HG02623 (cell line): ENCODE results near the gene PLCB1.

Experiments
- ATAC-seq: cut with Tn5 transposase; IDR thresholded peaks from one replicate; pipeline ENCODE4 v1.9.1; 2021; ENCODE audit warnings: moderate library complexity; ENCODE audit not compliant: unreplicated experiment

Gene PLCB1

DNA sequence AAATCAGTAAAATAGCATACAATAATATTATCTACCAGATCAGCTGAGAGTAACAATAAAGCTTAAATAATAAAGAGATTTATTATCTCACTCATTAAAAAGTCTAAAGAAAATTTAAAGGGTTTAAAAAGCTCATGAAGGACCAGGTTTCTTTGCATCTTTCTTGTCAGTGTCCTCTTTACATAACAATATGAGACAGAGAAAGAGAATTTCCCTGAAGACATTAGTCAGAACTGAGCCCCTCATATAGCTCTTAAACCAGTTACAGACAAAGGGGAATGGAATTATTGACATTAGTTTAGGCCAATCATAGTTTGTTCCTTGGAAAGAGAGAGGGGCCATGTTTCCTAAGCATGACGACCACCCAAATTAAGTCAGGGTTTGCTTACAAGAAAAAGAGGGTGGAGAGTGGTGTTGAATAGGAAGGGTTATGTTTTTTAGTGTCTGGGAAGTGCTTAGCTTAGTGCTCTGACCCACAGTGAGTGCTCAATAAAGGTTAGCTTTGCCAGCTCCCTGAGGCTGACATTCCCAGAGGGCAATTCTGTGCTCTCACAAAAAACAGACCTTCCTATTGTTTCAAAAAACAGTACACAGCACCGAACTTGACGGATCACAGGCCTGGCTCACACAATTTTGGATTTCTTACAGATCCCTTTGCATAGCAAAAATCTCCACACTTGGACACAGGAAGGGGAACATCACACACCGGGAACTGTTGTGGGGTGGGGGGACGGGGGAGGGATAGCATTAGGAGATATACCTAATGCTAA, 3.6 kb upstream of the PLCB1 start:
- no peak for ATAC-seq

DNA sequence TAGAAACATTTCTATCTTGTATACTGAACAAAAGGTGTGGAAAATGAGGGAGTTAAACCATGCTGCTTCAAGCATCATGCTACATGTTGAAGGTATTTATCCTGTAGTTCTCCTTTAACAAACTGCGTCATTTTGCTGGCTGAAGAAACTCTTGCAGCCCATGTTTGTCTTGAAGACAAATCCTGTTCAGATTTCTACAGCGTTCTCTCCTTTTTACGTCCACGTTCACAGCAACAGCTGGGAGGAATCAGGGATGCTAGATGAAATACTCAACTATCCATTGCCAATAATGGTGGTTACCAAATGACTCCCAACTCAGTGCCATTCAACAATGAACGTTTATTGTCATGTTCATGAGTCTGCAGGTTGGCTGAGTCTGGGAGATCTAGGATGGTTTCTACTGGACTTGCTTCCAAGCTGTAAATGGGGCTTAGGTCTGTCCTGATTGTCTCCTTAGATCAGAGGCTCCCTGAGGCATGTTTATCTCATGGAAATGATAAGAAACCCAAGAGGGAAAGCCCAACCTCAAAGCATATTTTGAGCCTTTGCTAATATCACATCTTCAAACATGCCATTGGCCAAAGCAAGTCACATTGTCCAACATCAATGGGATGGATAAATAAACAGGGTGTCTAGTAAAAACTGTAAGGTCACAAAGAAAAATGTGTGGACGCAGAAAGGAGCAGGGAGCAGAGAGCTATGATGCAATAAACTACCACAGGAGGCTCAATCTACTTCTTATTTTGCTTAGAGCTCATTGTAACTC, 2.7 kb upstream of the PLCB1 start:
- ATAC-seq, result no peak

DNA sequence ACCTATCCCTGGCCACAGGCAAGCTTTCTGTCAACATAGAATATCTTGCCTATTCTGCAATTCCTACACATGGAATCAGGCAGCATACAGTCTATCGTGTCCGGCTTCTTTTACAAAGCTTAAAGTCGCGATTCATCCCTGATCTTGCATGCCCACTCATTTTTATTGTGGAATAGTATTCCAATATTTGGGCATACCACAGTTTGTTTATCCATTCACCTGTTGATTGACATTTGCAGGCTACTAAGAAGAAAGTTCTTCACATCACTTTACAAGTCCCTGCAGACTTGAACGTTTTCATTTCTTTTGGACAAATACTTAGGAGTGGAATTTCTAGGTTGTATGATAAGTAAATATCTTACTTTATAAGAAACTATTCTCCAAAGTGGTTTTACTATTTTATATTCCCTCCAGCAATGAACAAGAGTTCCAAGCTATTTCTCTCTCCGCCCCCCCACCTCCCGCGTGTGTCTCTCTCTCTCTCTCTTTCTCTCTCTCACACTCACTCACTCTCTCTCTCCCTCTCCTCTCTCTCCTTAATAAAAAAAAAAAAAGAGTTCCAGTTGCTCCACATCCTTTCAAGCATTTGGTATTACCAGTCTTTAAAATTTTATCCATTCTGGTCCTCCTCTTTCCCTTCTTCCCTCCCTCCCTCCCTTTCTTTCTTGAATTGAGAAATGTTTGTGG, 1.1 kb upstream of the PLCB1 start:
- ATAC-seq, result no peak

DNA sequence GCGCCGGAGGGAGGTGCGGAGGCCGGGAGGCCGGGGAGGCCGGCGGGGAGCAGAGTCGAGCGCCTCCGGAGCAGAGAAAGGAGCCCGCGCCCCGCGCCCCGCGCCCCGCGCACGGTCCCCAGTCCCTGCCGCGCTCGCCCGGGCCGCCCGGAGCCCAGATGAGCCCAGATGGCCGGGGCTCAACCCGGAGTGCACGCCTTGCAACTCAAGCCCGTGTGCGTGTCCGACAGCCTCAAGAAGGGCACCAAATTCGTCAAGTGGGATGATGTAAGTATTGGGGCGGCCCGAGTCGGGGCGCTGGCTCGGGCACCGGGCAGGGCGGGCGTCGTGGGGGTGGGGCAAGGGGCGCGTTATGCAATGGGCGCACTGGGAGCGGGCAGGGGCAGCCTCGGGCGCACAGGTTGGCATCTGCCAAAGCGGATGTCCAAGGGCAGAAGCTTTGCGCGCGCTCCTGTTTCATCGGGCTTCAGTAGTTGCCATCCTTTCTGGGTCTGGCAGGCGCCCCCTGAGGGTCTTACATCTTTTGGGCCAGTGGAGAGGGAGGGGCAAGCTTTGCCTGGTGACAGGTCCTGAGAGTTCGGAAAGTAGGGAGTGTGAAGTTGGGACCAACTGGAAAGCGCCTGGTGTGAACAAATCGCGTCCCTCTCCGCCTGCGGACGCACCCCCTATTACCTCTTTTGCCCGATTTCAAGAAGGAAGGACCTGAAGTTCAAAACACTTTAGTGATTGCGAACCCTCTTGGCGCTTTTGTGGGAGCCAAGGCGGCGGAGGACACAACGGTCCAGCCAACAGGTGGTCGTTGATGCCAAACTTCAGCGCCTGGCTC, 631 bp downstream of the PLCB1 start:
- ATAC-seq, result no peak

DNA sequence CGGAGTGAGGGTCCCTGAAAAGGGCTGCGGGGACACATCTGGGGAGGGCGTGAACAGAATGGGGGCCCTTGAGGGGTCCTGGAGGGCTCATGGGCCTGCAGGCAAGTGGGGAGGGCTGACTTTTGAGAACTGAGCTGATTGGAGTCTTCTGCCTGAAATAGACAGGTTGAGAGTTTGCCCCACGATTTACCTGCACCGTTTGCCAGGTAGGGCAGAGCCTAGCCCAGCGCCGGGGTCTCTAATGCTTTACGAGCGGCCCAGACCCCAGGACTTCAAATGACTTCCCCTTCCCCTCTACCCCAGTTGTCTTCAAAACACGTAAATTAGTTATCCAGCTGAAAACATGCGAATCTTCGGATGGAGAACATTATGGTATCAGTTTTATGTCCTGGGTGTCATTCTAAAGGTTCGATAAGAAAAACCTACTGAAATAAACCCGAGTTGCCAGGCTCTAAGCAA, 1.3 kb downstream of the PLCB1 start:
- no peak for ATAC-seq

DNA sequence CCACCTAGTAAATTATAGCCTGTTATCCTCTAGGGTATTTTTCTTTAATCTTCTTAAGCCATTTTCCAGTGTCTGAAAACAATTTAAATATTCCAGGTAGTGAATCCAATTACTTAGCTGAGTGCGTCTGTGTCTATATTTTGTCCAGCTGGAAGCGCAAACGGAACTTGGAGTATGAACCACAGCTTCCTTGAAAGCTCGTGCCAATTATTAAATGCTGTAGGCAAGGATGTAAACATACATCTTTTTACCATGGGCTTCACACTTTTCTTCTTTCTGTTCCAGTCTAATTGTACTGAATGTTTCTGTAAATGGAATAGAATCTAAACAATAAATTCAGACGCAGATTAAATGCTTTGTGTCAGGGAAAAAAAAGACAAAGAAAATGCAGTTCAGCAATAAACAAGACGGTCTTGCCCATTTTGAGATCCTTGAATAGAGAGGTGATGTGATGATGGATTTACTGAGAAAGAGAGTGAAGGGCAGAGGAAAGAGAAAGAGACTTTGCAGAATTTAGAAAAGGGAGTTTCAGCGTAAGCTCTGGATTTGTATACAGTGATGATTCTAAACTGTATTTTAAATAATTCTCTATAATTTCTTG, 1.9 kb downstream of the PLCB1 start:
- ATAC-seq, result no peak

DNA sequence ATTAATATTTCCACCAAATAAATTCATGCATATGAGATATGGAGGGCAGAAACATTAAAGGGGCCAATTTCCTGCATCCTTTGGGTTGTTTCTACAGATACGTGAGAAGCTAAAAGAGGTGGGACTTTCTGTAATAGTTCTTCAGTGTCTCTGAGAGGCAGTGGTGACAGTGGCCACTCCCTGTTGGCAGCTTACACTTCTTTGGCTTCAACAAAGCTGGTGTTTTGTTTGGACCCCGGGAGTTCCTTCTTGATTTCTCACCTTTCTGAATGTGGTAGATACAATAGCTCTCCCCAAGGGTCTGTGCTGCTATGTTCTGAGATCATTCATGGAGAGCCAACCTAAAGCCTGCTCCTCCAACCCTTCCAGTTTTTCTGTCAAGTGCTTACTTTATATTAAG, 7.8 kb downstream of the PLCB1 start:
- ATAC-seq, result no peak

DNA sequence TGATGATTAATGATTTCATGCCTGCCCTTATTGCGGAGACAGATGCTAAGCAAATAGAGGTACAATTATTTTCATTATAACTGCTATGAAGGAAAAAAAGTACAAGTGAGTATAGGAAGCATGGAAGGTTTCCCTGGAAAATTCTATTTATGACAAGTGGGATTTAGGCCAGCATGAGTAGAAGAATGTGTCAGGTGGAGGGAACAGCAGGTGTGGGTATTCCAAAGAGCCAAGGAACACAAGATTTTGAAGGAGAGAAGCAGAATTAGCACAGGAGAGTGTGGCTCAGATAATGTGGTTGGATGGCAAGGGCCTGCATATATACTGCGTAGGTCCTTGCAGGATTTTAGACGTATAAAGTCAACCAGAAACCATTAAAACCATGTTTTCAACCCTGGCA, 11.4 kb downstream of the PLCB1 start:
- ATAC-seq, result no peak

DNA sequence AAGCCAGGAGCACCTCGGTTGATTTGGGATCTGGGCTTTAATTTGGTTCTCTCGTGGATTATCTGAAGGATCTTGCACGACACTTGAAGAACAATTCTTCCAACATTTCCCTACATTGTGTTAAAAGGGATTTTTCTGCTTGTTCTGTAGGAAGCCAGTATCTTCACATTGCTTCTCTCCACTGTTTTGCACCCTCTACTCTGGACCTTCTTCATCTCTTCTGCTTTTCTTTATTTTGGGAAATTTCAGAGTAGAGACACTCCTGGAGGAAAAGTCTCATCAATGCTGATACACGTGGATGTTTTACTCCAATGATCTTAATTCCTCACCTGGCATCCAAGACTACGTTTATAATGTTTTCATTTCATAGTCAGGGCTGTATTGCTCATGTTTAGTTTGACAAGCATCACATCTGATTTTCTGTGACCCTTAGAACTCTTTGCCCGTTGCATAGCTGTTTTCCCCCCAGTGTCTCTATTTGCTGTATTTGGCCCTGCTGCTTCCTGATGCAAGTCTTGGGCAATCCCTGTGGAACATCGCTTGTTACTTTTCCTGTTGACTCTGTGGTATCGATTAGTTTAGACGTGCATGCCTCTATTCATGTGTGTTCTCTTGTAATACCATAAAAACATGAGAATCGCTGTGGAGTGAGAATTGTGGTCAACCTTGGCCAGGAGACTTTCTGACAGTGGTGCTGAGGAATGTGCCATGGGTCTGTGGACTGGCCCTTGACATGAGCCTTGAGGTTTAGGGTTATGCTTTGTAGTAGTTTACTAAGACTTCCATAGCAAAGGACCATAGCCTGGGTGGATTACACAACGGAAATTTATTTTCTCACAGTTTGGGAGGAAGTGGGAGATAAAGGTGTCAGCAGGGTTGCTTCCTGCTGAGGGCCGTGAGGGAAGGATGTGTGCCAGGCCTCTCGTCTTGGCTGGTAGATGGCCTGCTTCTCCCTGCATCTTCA, 12.5 kb downstream of the PLCB1 start:
- no peak for ATAC-seq

DNA sequence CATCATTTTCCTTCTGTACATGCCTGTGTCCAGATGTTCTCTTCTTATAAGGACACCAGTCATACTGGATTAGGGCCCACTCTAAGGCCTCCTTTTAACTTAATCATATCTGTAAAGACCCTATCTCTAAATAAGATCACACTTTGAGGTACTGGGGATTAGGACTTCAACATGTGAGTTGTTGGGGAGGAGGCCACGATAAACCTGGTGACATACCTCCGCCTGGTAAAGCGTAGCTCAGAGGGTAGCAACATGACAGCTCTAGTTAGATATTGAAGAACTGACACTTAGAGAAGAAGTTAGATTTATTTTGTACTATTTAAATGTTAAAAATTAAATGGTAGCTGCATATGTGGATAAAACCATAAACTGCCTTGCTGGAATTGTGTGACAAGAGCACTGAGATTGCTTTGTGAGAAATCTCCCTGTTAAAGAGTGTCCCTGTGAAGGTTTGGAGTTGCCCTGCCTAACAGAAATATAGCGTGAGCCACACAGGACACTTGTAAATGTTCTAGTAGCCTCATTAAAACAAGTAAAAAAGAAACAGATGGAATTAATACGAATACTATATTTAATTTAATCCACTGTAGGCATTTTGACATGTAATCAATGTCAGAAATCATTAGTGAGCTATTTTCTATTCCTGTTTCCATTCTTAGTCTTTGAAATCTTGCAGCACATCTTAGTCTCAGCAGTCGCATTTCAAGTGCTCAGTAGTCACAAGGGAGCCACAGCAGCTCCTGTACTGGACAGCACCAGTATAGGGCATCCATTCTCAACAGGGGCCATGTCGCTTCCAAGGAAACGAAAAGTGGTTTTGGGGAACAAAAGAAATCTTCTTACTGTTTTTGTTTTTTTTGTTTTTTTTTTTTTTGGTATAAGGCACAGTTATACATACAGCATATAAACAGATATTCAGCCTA, 13.4 kb downstream of the PLCB1 start:
- ATAC-seq, result no peak

DNA sequence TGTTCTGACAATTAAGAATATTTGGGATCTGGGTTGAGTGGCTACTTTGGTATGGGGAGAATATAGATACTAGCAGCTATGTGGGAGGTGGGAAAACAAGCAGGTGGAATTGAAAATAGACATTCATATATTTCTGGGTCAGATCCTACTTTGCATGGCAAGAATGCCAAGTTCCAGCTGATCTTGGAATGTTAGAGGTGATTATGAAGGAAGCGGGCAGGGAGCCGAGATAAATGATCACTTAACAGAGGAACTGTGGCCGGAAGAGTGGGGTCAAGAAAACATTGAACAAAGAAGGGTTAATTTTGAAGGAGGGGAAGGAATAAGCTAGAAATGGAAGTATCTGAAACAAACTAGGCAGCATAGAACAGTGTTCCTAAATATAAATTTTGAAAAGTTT, 15.4 kb downstream of the PLCB1 start:
- ATAC-seq, result no peak

DNA sequence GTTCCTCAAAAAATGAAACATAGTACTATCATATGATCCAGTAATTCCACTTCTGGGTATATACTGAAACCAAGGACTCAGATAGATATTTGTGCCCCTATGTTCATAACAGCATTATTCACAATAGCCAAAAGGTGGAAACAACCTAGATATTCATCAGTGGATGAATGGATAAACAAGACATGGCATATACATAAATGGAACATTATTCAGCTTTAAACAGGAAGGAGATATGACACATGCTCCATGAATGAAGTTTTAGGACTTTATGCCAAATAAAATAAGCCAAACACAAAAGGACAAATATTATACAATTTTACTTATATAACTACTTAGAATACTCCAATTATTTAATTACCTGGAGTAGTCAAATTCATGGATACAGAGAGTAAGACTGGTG, 16.4 kb downstream of the PLCB1 start:
- ATAC-seq, result no peak

DNA sequence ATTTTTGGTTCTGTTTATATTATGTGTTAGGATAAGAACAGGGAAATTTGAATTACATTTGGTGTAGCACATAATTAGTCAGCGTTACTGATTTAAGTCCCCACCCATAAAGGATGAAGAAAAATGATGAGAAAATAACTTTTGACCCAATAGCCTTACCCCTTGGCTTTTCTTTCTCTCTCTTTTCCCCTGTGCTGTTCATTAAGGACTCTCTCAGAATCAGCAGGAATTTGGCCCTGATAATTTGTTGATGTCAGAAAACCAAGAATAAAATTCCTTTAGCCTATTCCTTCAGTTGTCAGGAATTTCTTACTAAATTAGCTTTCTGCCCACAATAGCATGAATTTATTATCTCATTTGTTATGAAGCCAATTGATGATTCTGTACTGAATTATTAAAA, 18.5 kb downstream of the PLCB1 start:
- ATAC-seq, result no peak

DNA sequence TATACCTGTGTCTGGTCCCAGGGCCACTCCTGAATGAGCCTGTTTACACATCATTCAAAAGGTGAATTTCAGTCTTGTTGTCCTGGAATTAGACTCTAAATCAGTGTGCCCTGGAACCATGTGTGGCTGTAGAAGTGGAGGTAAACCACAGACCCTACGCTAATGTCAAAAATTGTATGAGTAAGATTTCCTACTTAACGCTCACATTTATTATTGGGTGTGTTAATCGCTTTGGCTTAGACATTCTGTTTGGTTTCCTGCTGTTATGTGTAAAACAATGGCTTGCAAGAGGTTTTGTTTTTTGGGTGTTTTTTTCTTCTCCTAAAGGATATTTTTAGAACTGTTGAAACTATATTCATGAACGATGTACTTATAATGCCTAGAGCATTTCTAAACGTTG, 19.3 kb downstream of the PLCB1 start:
- ATAC-seq, result no peak

DNA sequence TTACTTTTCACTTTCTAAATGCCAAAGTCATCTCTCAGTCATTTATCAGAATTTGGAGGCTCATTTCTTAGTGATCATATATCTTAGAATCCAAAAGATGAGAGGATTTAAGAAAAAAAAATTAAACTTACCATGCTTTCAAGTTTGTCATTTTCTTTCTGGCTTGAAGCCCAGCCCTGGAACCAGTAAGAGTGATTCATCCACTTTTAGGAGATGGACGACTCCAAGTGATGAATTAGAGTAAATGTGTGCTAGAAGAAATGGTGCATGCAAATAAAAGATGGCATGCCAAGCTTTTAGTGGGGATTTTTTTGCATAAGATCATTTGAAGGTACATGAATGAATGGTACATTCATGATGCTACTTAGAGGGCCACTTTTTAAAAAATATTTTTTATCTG, 20.1 kb downstream of the PLCB1 start:
- ATAC-seq, result no peak

DNA sequence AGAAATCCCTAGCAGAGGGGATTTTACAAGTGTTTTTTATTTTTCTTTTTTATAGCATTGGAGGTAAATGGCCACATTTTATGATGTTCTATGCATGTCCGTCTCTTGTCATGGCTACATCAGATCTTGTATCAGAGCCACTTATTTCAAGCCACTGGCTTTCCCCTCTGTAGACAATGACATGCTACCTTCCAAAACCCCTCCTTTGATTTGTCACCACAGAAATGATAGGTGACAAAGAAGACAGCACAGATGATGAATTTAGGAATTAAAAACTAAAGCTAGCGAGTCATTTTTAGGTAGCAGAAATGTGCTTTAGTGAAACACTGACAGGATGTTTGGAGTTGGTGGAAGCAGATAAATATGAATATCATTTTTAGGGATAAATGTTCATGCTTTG, 20.8 kb downstream of the PLCB1 start:
- no peak for ATAC-seq

DNA sequence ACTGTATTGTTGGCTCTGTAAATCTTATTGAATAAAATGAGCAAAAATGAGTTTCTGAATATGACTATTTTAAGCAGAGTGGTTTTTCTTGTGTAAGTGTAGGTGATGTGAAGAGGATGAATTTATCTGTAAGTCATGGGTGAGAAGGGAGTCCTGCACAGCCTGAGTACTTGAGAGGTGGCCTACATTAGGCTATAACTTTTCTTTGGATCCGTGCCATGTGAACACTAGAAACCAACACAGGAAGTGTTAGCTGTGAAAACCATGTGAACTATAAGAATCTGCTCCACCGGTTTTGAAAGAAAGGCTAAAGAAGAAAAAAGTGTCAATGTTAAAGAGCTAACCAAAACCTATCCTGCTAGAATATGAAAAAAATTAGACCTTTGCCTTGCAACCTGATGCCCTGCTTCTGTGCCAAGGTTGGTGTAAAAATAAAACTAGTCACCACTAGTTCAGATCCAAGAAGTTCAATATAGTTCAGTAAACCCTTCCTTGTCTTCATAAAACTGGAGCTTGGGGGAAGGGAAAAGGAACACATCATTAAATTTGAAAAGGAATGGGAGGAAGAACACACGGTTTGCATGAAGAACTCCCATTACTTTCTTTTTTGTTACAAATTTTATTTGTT, 21.3 kb downstream of the PLCB1 start:
- no peak for ATAC-seq

DNA sequence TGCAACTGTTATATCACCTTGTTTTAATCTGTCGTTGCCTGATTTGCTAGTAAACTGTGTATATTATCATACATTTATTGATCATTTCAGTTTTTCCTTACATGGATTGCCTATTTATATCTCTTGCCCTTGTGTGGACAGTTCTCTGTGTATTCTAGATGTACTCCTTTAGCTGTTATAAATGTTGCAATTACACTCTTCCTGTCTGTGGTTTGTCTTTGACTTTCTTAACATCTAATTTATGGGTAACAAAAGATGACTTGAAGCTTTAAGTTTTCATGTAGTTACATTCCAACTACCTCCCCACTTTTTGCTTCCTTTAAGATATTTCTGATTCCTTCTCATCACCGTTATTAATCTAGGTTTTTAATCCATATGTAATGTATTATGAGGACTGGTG, 22.6 kb downstream of the PLCB1 start:
- no peak for ATAC-seq
